Measurements from ENCODE around the gene GTPBP4.
A peak's percentile ranks its signal among the peaks of the same experiment; 100 is the strongest.
"Not testable (repeated sequence)": the region's sequence is repeated elsewhere in the genome, so short reads cannot be mapped to it uniquely, and the experiment has no call there.

GTPBP4 gene

DNA sequence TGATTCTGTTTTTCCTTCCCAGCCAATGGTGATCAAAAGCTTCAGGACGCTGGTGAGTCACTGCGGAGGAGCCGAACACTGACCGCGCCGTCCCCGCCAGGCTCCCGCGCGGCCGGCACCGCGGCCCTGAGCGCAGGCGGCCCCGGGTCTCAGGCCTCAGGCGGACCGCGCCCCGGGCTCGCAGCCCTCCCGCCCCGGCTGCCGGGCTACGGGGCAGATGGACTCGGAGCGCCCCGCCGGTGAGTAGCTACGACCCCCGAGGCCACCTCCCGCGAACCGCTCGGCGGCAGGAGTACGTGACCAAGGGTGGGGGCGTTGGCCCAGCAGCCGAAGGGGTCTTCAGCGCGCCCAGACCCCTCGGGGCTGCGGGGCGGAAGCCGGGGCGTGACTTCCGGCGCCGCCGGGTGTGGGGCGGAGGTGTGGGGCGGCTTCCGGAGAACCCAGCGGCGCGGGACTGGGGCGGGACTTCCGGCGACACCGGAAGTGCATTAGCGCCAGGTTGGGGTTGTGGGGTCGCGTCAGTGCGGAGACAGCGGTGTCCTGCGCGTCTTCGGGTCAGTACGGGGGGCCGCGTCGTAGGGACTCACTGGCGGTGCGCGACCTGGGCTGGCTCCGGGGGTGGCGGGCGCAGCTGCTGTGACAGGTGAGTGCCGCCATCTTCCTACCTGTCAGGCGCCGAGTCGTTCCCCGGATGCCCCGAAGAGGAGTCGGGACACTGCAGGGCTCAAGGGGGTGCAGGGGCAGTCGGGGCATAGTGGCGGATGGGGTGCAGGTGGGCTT, 68.3 kb downstream of the GTPBP4 start, which contains the start of gene WDR37:
WDR37 (plus strand) TSS at position 60 of the 780 bp plus-strand sequence. CDS start 15,771 bp downstream, outside the sequence.
- DNase-seq (ENCODE audit: low spot score), result peak; percentile 94

DNA sequence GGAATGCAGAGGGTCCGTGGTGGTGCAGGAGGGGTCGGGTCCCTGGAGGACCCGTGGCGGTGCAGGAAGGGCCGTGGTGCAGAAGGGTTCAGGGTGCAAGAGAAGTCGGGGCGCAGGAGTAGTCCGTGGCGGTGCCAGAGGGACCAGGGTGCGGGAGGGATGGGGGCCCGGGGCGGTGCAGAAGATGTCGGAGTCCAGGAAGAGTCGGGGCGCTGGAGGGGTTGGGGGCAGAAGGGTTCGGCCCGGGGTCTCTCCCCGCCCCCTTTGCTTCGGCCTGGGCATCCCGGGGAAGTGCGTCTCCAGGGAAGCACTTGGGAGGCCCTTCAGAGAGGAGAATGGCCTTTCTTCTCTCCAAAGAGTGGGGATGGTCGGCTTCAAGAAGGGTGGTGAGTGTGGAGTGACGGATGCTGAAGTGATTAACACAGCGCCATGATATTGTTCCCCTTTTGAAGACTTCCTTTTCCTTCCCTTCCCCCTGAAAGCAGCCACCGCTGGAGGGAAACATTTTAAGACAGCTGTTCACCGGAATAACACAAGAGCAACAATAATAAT, 68.9 kb downstream of the GTPBP4 start:
- peak; percentile 57 for DNase-seq (ENCODE audit: low spot score)

DNA sequence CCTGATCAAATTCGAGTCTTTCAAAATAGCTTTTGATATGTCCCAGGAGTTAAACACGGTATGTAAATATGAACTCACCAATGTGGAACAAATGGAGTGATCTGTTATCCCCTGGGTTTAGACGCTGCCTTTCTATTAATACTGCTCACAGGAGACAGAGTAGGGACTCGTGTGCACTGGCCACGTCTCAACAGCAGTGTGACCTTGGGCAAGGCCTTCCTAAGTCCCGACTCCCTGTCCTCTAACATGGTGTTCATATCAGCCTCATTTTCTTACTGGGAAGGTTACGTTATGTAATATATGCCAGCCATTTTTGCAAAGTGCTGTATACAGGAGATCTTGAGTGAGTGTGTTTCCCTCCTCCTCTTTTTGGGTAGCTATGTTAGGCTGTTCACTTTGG, 69.8 kb downstream of the GTPBP4 start:
- DNase-seq (ENCODE audit: low spot score), result no peak

DNA sequence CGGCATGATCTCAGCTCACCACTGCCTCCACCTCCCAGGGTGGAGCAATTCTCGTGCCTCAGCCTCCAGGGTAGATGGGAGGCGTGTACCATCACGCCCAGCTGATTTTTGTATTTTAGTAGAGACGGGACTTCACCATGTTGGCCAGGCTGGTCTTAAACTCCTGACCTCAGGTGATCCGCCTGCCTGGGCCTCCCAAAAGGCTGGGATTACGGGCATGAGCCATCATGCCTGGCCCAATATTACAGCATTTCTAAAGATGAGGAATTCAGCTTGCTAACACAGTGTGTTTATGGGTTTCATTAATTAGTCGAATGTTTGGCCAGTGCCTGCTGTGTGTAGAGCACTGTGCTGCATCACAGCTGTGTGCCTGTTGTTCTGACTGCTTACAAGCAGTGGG, 71.7 kb downstream of the GTPBP4 start:
- DNase-seq (ENCODE audit: low spot score), result no peak

DNA sequence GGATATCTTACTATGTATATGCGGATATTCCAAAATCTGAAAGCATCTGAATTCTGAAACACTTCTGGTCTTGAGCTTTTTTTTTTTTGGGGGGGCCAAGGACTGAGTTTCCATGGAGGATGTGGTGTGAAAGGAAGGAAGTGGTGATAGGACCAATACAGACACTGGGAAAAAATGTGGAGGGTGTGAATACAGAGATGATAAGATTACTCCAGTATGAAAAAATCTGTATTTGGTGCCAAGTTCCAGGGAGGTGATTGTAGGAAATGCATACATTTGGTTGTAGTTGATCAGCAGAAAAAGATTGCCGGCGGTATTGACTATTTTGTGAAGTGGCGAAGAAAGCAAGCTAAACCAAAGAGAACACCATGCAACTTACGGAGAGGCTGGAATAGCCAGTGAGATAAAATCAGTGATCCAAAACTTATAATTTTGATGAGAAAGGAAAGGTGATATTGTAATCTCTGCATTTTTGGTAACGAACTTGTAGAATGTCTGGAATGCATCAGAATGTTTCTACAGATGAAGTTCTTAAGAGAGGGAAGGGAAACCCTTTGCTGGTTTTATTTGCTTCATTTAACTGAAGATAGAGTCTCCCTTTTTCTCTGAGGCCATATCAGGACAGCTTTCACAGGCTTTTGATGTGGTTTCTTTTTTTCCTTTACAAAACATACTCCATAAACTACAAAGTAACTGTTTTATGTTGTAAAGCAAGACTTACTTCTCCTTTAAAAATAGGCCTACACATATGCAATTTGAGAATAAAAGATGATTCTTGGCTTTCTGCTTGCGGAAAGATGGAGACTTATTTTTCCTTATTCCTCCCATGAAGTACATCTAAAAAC, 73.9 kb downstream of the GTPBP4 start:
- DNase-seq (ENCODE audit: low spot score), result no peak

DNA sequence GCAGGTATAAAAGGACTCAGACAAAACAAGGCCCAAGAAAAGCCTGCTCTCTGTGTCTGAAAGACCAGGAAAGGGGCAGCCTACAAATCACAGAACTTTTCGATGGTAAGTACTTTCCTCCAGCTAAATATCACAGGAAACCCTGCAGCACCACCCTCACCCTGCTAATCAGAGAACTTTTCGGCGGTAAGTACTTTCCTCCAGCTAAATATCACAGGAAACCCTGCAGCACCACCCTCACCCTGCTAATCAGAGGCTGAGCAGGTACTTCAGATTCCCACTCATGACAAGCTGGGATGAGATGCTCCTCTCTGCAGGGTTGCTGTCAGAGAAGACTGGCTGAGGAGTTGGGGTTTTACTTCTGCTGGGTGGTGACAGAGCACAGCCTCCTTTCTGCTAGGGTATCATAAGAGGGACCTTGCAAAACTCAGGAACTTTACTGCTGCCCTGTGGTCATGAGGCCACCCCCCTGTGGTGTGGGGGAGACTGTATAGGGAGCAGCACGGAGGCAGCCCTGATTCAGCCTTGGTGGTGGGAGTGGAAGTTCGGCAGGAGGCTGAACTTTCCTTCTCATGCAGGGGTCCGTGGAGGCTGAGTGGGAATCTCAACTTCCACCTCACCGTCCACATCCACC, 75.1 kb downstream of the GTPBP4 start:
- no peak for DNase-seq (ENCODE audit: low spot score)

DNA sequence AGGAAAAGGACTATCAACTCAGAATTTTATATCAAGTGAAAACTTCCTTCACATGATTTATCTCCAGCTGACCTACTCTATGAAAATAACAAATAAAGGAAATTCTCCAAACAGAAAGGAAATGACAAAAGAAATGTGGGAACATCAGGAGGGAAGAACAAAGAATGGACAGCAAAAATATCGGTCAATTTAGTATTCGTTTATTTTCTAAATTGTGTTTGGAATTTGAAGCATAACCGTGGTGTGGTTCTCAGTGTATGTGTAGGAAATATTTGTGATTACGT, 76.7 kb downstream of the GTPBP4 start:
- DNase-seq (ENCODE audit: low spot score), result no peak

DNA sequence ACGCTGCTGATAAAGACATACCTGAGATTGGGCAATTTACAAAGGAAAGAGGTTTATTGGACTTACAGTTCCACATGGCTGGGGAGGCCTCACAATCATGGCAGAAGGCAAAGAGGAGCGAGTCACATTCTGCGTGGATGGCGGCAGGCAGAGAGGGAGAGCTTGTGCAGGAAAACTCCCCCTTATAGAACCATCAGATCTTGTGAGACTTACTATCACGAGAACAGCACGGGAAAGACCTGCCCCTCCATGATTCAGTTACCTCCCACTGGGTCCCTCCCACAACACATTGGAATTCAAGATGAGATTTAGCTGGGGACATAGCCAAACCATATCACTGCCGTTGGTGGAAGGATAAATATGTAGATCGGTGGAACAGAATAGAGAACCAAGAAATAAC, 78.5 kb downstream of the GTPBP4 start:
- DNase-seq (ENCODE audit: low spot score), result not testable (repeated sequence)

DNA sequence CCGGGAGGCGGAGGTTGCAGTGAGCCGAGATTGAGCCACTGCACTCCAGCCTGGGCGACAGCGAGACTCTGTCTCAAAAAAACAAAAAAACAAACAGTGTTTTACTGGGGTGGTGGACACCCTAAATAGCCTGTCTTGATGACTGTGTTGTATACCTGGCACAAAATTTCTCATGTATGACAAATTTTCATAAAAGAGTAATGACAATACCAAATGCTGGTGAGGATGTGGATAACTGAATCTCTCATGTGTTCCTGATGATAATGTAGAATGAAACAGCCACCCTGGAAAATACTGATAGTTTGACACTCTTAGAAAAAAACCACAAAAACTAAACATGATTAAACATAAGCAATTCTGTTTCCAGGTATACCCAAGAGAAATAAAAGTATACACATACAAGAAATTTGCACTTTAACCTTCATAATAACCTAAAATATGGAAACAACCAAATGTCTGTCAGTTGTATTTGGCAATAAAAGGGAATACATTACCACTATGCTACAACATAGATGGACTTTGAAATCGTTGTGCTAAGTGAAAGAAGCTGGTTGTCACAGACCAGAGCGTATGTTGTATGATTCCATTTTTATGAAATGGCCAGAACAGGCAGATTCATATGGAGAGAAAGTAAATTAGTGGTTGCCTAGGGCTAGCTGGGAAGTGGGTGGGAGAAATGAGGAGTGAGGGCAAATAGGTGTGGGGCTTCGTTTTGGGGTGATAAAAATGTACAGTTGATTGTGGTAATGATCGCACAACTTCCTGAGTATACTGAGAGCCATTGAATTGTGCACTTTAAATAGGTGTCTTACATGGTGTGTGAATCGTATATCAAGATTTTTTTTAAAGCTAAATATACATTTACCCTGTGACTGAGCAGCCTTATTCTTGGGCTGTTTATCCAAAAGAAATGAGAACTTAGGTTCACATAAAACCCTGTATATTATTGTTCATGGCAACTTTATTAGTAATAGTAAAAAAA, 80.4 kb downstream of the GTPBP4 start:
- DNase-seq (ENCODE audit: low spot score), result no peak

Data from ecto neural progenitor cell (in vitro differentiated cells).